ENCODE measurements around the gene CST9L.

Gene CST9L

DNA sequence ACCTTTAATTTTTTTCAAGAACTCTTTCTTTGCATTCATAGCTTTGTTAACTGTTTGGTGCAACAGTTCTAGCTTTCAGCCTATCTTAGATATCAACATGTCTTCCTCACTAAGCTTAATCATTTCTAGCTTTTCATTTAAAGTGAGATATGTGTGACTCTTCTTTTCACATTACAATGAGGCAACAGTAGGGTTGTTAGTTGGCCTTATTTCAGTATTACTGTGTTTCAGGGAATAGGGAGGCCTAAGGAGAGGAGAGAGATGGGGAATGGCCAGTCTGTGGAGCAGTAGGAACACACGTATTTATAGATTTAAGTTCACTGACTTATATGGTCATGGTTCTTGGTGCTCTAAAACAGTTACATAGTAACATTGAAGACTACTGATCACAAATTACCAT is 35.8 kb downstream of the CST9L start:
- no peaks in the 10 kb centered on the region for H3K79me2 ChIP-seq (ENCODE audit: control insufficient read depth, insufficient read depth, low read length, unreplicated experiment)
- H3K27ac ChIP-seq (ENCODE audit: low read depth, low read length): no peak overlapping the region
- H2AFZ ChIP-seq (ENCODE audit: low read length, unreplicated experiment): no peak overlapping the region
- H3K4me1 ChIP-seq (ENCODE audit: control insufficient read depth, insufficient read depth, low read length, unreplicated experiment): no peaks in the 10 kb centered on the region
- H3K4me3 ChIP-seq (ENCODE audit: low read depth, low read length): no peak overlapping the region
- no peaks in the 10 kb centered on the region for H3K36me3 ChIP-seq (ENCODE audit: insufficient read depth, low read length)
- H3K27me3 ChIP-seq (ENCODE audit: insufficient read depth, low read length): peaks cover 8% of the 10 kb centered on the region; the same call in 1 of the 2 replicates

DNA sequence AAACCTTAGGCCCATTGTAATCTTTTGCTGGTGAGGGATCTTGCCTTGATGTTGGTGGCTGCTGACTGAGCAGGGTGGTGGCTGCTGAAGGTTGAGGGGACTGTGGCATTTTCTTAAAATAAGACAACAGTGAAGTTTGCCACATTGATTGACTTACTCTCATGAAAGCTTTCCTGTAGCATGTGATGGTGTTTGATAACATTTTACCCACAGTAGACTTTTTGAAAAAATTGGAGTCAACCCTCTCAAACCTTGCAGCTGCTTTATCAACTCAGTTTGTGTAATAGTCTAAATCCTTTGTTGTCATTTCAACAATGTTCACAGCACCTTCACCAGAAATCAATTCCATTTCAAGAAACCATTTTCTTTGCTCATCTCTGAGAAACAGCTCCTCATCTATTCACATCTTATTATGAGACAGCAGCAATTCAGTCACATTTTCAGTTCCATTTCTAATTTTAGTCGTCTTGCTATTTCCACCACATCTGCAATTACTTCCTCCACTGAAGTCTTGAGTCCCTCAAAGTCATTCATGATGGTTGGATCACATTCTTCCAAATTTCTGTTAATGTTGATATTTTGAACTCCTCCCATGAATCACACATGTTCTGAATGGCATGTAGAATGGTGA is 37.2 kb downstream of the CST9L start:
- no peak overlapping the region for H3K4me3 ChIP-seq (ENCODE audit: low read depth, low read length)
- H3K36me3 ChIP-seq (ENCODE audit: insufficient read depth, low read length): no peaks in the 10 kb centered on the region
- H3K79me2 ChIP-seq (ENCODE audit: control insufficient read depth, insufficient read depth, low read length, unreplicated experiment): no peaks in the 10 kb centered on the region
- peaks cover 8% of the 10 kb centered on the region for H3K27me3 ChIP-seq (ENCODE audit: insufficient read depth, low read length)
- no peaks in the 10 kb centered on the region for H3K4me1 ChIP-seq (ENCODE audit: control insufficient read depth, insufficient read depth, low read length, unreplicated experiment)
- H2AFZ ChIP-seq (ENCODE audit: low read length, unreplicated experiment): no peak overlapping the region
- H3K27ac ChIP-seq (ENCODE audit: low read depth, low read length): no peak overlapping the region

DNA sequence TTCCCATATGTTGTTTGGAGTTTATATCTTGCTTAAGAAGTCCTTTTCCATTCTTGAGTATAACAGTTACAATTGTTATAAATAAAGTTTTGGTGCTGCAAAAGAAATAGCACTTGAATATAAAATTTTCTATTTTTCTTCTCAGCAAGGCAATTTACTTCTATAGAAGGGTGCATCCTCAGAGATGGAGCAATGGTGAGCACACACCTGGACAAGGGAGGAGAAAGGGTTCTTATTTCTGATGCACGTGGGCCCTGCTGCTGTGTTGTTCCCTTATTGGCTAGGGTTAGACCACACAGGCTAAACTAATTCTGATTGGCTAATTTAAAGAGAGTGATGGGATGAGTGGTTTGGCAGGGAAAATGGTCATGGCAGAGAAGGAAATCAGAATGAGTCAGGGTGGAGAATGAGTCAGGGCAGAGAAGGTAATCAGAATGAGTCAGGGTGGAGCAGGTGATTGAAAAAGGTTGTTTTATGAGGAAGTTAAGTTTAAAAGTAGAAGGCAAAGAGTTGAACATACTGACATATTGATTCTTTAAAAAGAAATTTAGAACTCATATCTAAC is 39.3 kb downstream of the CST9L start:
- Histone ChIP-seq H3K4me1 (ENCODE audit: control insufficient read depth, insufficient read depth, low read length, unreplicated experiment) (no peaks in the 10 kb centered on the region), H3K27ac (ENCODE audit: low read depth, low read length) (no peak overlapping the region), H3K36me3 (ENCODE audit: insufficient read depth, low read length) (no peaks in the 10 kb centered on the region), H3K4me3 (ENCODE audit: low read depth, low read length) (no peak overlapping the region), H3K79me2 (ENCODE audit: control insufficient read depth, insufficient read depth, low read length, unreplicated experiment) (no peaks in the 10 kb centered on the region), H2AFZ (ENCODE audit: low read length, unreplicated experiment) (no peak overlapping the region), H3K27me3 (ENCODE audit: insufficient read depth, low read length) (peaks cover 14% of the 10 kb centered on the region)

DNA sequence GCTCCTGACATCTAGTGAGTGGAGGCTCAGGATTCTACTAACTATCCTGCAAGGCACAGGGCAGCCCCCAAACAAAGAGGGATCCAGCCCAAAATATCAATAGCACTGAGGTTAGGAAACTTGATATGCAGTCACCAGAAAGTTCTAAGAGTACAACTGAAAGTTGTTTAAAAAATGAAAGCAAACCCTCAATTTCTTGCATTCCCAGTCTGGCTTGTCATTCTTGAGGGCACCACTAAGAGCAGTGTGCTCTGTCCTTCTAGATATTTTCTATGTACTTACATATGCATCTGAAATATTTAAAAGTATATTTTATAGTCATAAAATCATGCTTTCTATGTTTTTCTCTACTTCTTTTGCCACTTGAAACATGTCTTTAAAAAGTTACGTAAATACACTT is 41.4 kb downstream of the CST9L start:
- H3K4me3 ChIP-seq (ENCODE audit: low read depth, low read length): no peak overlapping the region
- no peaks in the 10 kb centered on the region for H3K79me2 ChIP-seq (ENCODE audit: control insufficient read depth, insufficient read depth, low read length, unreplicated experiment)
- no peaks in the 10 kb centered on the region for H3K4me1 ChIP-seq (ENCODE audit: control insufficient read depth, insufficient read depth, low read length, unreplicated experiment)
- no peak overlapping the region for H3K27ac ChIP-seq (ENCODE audit: low read depth, low read length)
- peaks cover 29% of the 10 kb centered on the region for H3K27me3 ChIP-seq (ENCODE audit: insufficient read depth, low read length)
- no peaks in the 10 kb centered on the region for H3K36me3 ChIP-seq (ENCODE audit: insufficient read depth, low read length)
- H2AFZ ChIP-seq (ENCODE audit: low read length, unreplicated experiment): no peak overlapping the region

DNA sequence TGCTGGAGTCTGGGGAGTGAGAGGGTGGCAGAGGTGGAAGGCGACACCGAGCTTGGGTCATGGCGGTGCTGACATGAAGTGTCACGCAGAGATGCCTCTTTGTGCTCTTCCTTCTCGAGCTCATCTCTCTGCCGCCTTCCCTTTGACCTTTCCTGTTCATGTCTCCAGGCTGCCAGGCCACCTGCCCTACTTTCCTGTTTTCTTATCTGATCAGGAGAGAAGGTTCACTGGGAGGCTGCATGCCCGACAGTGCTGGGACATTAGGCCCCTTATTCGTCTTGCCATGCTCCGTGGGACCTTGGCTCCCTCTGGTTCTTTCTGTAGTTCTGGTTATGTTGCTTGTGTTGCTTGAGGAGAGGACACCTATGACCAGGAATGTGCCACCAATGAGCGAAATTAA is 44.1 kb downstream of the CST9L start:
- Histone ChIP-seq H3K36me3 (ENCODE audit: insufficient read depth, low read length) (no peaks in the 10 kb centered on the region), H3K79me2 (ENCODE audit: control insufficient read depth, insufficient read depth, low read length, unreplicated experiment) (no peaks in the 10 kb centered on the region), H3K27me3 (ENCODE audit: insufficient read depth, low read length) (peaks cover 24% of the 10 kb centered on the region), H2AFZ (ENCODE audit: low read length, unreplicated experiment) (no peak overlapping the region), H3K4me1 (ENCODE audit: control insufficient read depth, insufficient read depth, low read length, unreplicated experiment) (no peaks in the 10 kb centered on the region), H3K27ac (ENCODE audit: low read depth, low read length) (no peak overlapping the region), H3K4me3 (ENCODE audit: low read depth, low read length) (no peak overlapping the region)

DNA sequence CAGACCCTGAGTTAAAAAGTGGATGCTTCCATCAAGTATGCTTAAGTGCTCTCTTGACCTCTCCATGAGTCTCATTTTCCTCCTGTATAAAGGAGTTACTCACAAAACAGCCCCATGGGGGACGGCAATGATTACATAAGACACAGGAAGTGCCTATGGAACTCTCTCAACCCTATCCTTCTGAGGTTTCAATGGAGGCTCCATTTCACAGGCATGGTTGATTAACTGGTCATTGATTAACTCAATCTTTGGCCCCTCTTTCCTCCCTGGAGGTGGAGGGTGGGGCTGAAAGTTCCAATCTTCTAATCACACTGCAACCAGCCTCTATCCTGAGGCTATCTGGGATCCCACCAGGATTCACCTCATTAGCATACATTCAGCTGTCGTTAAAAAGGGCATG is 48.1 kb downstream of the CST9L start:
- Histone ChIP-seq H3K36me3 (ENCODE audit: insufficient read depth, low read length) (no peaks in the 10 kb centered on the region), H3K4me1 (ENCODE audit: control insufficient read depth, insufficient read depth, low read length, unreplicated experiment) (no peaks in the 10 kb centered on the region), H3K4me3 (ENCODE audit: low read depth, low read length) (no peak overlapping the region), H2AFZ (ENCODE audit: low read length, unreplicated experiment) (no peak overlapping the region), H3K27me3 (ENCODE audit: insufficient read depth, low read length) (peaks cover 24% of the 10 kb centered on the region), H3K27ac (ENCODE audit: low read depth, low read length) (no peak overlapping the region), H3K79me2 (ENCODE audit: control insufficient read depth, insufficient read depth, low read length, unreplicated experiment) (no peaks in the 10 kb centered on the region)

DNA sequence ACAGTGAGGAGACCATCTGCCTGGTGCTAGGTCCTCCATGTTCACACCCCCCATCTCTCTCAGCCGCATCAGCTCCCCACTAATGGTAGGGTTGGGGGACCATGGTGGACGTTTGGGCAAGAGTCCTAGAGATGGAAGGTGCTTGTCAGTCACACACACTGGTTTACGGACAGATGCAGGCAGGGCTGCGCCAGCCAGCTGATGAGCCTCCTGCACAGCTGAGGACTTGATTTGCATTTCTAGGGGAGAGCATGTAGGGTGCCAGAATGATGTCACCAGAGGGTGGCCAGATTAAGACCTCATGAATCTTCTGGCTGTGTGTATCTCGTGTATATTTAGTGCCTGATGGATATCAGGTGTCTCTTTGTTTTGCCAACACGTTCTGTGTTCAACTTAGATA is 48.7 kb downstream of the CST9L start:
- no peak overlapping the region for H2AFZ ChIP-seq (ENCODE audit: low read length, unreplicated experiment)
- H3K4me3 ChIP-seq (ENCODE audit: low read depth, low read length): no peak overlapping the region
- H3K36me3 ChIP-seq (ENCODE audit: insufficient read depth, low read length): no peaks in the 10 kb centered on the region
- peaks cover 23% of the 10 kb centered on the region for H3K27me3 ChIP-seq (ENCODE audit: insufficient read depth, low read length)
- no peak overlapping the region for H3K27ac ChIP-seq (ENCODE audit: low read depth, low read length)
- H3K79me2 ChIP-seq (ENCODE audit: control insufficient read depth, insufficient read depth, low read length, unreplicated experiment): no peaks in the 10 kb centered on the region
- H3K4me1 ChIP-seq (ENCODE audit: control insufficient read depth, insufficient read depth, low read length, unreplicated experiment): no peaks in the 10 kb centered on the region

DNA sequence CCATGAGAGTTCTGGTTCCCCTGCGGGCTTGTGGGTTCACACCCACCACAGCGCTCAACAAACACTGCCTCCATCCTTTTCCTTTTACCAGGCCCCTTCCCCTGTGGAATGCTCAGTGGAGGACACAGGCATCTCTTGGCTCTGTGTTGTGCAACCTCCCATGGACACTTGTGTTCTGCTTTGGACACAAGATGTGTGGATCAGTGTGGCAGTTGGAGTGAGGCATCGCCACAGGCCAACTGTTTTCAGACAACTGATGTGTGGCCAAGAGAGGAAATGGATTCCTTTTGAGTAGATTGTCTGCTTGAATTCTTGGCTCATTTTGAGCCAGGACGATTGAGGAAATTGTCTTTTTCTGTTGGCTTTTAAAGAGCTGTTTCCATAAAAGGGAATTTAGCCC is 50.6 kb downstream of the CST9L start:
- no peak overlapping the region for H2AFZ ChIP-seq (ENCODE audit: low read length, unreplicated experiment)
- H3K79me2 ChIP-seq (ENCODE audit: control insufficient read depth, insufficient read depth, low read length, unreplicated experiment): no peaks in the 10 kb centered on the region
- no peak overlapping the region for H3K4me3 ChIP-seq (ENCODE audit: low read depth, low read length)
- peaks cover 10% of the 10 kb centered on the region for H3K27me3 ChIP-seq (ENCODE audit: insufficient read depth, low read length)
- H3K27ac ChIP-seq (ENCODE audit: low read depth, low read length): no peak overlapping the region
- H3K4me1 ChIP-seq (ENCODE audit: control insufficient read depth, insufficient read depth, low read length, unreplicated experiment): no peaks in the 10 kb centered on the region
- H3K36me3 ChIP-seq (ENCODE audit: insufficient read depth, low read length): no peaks in the 10 kb centered on the region

DNA sequence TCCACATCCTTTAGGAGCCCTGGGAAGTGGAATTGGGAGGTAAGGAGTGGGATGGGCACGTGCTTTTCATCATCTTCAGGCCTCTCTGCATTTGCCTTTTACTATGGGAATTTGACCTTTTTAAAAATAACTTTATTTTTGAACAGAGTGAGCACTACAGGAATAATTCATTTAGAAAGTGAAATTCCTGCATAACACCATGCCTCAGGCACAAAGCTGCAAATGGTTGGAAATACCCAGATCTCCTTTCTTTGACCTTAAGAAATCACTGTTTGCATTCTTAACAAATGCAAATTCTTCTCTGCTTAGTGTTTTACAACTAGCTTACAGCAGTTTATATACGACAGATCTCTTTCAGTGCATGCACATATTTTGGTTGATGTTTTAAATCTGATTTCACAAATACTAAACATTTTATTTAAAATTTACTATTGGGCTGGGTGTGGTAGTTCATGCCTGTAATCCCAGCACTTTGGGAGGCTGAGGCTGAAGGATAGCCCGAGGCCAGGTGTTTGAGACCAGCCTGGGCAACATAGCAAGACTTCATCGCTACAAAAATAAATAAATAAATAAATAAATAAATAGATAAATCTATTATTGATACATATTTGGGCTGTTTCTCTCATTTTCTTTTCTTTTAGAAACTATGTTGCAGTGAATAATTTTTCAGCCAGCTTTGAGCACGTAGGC is 52.9 kb downstream of the CST9L start:
- Histone ChIP-seq H3K27me3 (ENCODE audit: insufficient read depth, low read length) (peaks cover 14% of the 10 kb centered on the region; the same call in 1 of the 2 replicates), H3K4me3 (ENCODE audit: low read depth, low read length) (no peak overlapping the region), H2AFZ (ENCODE audit: low read length, unreplicated experiment) (no peak overlapping the region), H3K36me3 (ENCODE audit: insufficient read depth, low read length) (no peaks in the 10 kb centered on the region), H3K79me2 (ENCODE audit: control insufficient read depth, insufficient read depth, low read length, unreplicated experiment) (no peaks in the 10 kb centered on the region), H3K4me1 (ENCODE audit: control insufficient read depth, insufficient read depth, low read length, unreplicated experiment) (no peaks in the 10 kb centered on the region), H3K27ac (ENCODE audit: low read depth, low read length) (no peak overlapping the region)

DNA sequence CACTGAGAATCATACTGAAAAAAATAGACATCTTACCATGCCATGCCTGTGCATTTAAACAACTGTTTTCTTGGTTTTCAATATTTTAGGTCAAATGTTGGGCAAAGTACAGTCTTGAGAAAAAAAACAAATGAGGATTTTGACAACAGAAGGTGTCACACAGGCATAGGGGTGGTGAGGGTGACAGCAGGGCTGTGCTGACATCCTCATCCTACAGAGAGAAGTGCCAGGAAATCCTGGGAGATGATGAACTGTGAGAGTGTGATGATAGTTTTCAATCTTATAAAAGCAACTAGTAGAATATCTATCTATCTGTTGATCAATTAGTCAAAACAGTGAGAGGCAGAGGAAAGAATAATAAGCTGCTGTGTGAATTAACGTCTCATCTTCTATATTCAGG is 53.4 kb downstream of the CST9L start:
- no peaks in the 10 kb centered on the region for H3K4me1 ChIP-seq (ENCODE audit: control insufficient read depth, insufficient read depth, low read length, unreplicated experiment)
- H3K79me2 ChIP-seq (ENCODE audit: control insufficient read depth, insufficient read depth, low read length, unreplicated experiment): no peaks in the 10 kb centered on the region
- H3K27me3 ChIP-seq (ENCODE audit: insufficient read depth, low read length): peaks cover 14% of the 10 kb centered on the region; the same call in 1 of the 2 replicates
- no peak overlapping the region for H3K27ac ChIP-seq (ENCODE audit: low read depth, low read length)
- no peak overlapping the region for H3K4me3 ChIP-seq (ENCODE audit: low read depth, low read length)
- no peaks in the 10 kb centered on the region for H3K36me3 ChIP-seq (ENCODE audit: insufficient read depth, low read length)
- no peak overlapping the region for H2AFZ ChIP-seq (ENCODE audit: low read length, unreplicated experiment)
